ENCODE data around the gene COLQ. TPM values are rescaled to one million over a fixed set of nuclear protein-coding genes. Genes with fewer than 3 reads are reported as not detected.

The COLQ gene
- total and polyA plus RNA-seq, 2 experiments from 2014 or later: 0.32 to 0.93 TPM

- no peak overlapping the region for H2AFZ ChIP-seq
- WGBS, 2 experiments (ENCODE audit: low coverage in 1 of 2, low lambda C conversion rate in 2 of 2, missing lambda C conversion rate in 2 of 2): 85% methylated on average over 14 of the region's 14 CpGs
These were observed 518 bp downstream of the COLQ start for GRCh38 chr3:15520804-15521572.

GRCh38 chr3:15520185-15520584 lies 1.3 kb downstream of the COLQ start:
- Histone ChIP-seq H3K4me3 (no peak overlapping the region), H3K9me2 (ENCODE audit: insufficient read depth) (no peaks in the 10 kb centered on the region), H4K20me1 (ENCODE audit: insufficient read depth) (no peaks in the 10 kb centered on the region), H3K27me3 (replicated peaks; ENCODE audit: insufficient read depth) (no peaks in the 10 kb centered on the region), H3K79me2 (ENCODE audit: insufficient read depth) (no peaks in the 10 kb centered on the region), H3K36me3 (ENCODE audit: low read depth) (no peaks in the 10 kb centered on the region), H3F3A (ENCODE audit: insufficient read depth) (no peaks in the 10 kb centered on the region), H3K9me3 (ENCODE audit: low read depth) (no peaks in the 10 kb centered on the region), H3K4me2 (ENCODE audit: unreplicated experiment) (no peak overlapping the region), H3K27ac (no peak overlapping the region), H2AFZ (no peak overlapping the region), H3K9ac (no peak overlapping the region), H3K4me1 (ENCODE audit: insufficient read depth) (0 out of 2 replicates have a peak, but pooled peaks cover 5% of the 10 kb centered on the region)
- WGBS, 2 experiments (ENCODE audit: low coverage in 1 of 2, low lambda C conversion rate in 2 of 2, missing lambda C conversion rate in 2 of 2): 15 to 19% methylated on average over 3 of the region's 3 CpGs
- DNase-seq: peak; percentile 63
- TF ChIP-seq EZH2 (IDR thresholded peaks at IDR 0.05; ENCODE audit: insufficient read depth, poor library complexity, severe bottlenecking) (no peak), EZH2phosphoT487 (IDR thresholded peaks at IDR 0.05; ENCODE audit: insufficient read depth, low read depth) (no peak)
- in situ Hi-C loops (cut with MboI): no loop called here

More at GRCh38 chr3:15520804-15521572, 518 bp downstream of the COLQ start:
- Histone ChIP-seq H3K4me2 (ENCODE audit: unreplicated experiment) (no peak overlapping the region), H4K20me1 (ENCODE audit: insufficient read depth) (no peaks in the 10 kb centered on the region), H3K4me1 (ENCODE audit: insufficient read depth) (0 out of 2 replicates have a peak, but pooled peaks cover 5% of the 10 kb centered on the region), H3K27ac (no peak overlapping the region), H3K79me2 (ENCODE audit: insufficient read depth) (no peaks in the 10 kb centered on the region), H3K9me2 (ENCODE audit: insufficient read depth) (no peaks in the 10 kb centered on the region), H3K36me3 (ENCODE audit: low read depth) (no peaks in the 10 kb centered on the region), H3K4me3 (no peak overlapping the region), H3K9ac (no peak overlapping the region), H3K9me3 (ENCODE audit: low read depth) (no peaks in the 10 kb centered on the region), H3F3A (ENCODE audit: insufficient read depth) (no peaks in the 10 kb centered on the region), H3K27me3 (replicated peaks; ENCODE audit: insufficient read depth) (no peaks in the 10 kb centered on the region)
- TF ChIP-seq EZH2 (IDR thresholded peaks at IDR 0.05; ENCODE audit: insufficient read depth, poor library complexity, severe bottlenecking) (no peak), EZH2phosphoT487 (IDR thresholded peaks at IDR 0.05; ENCODE audit: insufficient read depth, low read depth) (no peak)
- DNase-seq: no peak
- in situ Hi-C loops (cut with MboI): no loop called here

GRCh38 chr3:15519096-15519495 lies 2.4 kb downstream of the COLQ start:
- WGBS, 2 experiments (ENCODE audit: low coverage in 1 of 2, low lambda C conversion rate in 2 of 2, missing lambda C conversion rate in 2 of 2): 94 to 96% methylated on average over 4 of the region's 4 CpGs

GRCh38 chr3:15514663-15515340 lies 6.7 kb downstream of the COLQ start:
- H3K4me3 ChIP-seq: no peak overlapping the region
- H3F3A ChIP-seq (ENCODE audit: insufficient read depth): no peaks in the 10 kb centered on the region
- no peaks in the 10 kb centered on the region for H3K9me2 ChIP-seq (ENCODE audit: insufficient read depth)
- H3K36me3 ChIP-seq (ENCODE audit: low read depth): no peaks in the 10 kb centered on the region
- H3K27ac ChIP-seq: no peak overlapping the region
- peak; percentile 47 for DNase-seq
- no peak overlapping the region for H3K9ac ChIP-seq
- TF ChIP-seq EZH2 (IDR thresholded peaks at IDR 0.05; ENCODE audit: insufficient read depth, poor library complexity, severe bottlenecking) (no peak), EZH2phosphoT487 (IDR thresholded peaks at IDR 0.05; ENCODE audit: insufficient read depth, low read depth) (no peak)
- no peaks in the 10 kb centered on the region for H4K20me1 ChIP-seq (ENCODE audit: insufficient read depth)
- no peaks in the 10 kb centered on the region for H3K79me2 ChIP-seq (ENCODE audit: insufficient read depth)
- WGBS, 2 experiments (ENCODE audit: low coverage in 1 of 2, low lambda C conversion rate in 2 of 2, missing lambda C conversion rate in 2 of 2): 84 to 89% methylated on average over 4 of the region's 4 CpGs
- no peaks in the 10 kb centered on the region for H3K9me3 ChIP-seq (ENCODE audit: low read depth)
- no peak overlapping the region for H3K4me2 ChIP-seq (ENCODE audit: unreplicated experiment)
- no peaks in the 10 kb centered on the region for H3K27me3 ChIP-seq (replicated peaks; ENCODE audit: insufficient read depth)
- H2AFZ ChIP-seq: no peak overlapping the region
- in situ Hi-C loops (cut with MboI): no loop called here
- H3K4me1 ChIP-seq (ENCODE audit: insufficient read depth): peaks cover 3% of the 10 kb centered on the region; the same call in 1 of the 2 replicates

More at GRCh38 chr3:15519096-15519495, 2.4 kb downstream of the COLQ start:
- no peaks in the 10 kb centered on the region for H3K9me2 ChIP-seq (ENCODE audit: insufficient read depth)
- TF ChIP-seq EZH2 (IDR thresholded peaks at IDR 0.05; ENCODE audit: insufficient read depth, poor library complexity, severe bottlenecking): no peak
- no peak for TF ChIP-seq EZH2phosphoT487 (IDR thresholded peaks at IDR 0.05; ENCODE audit: insufficient read depth, low read depth)
- DNase-seq: no peak
- H3K27me3 ChIP-seq (replicated peaks; ENCODE audit: insufficient read depth): no peaks in the 10 kb centered on the region
- H3K79me2 ChIP-seq (ENCODE audit: insufficient read depth): no peaks in the 10 kb centered on the region
- no peak overlapping the region for H3K27ac ChIP-seq
- H3K9ac ChIP-seq: no peak overlapping the region
- H3K4me3 ChIP-seq: no peak overlapping the region
- peaks cover 8% of the 10 kb centered on the region; the same call in 1 of the 2 replicates for H3K4me1 ChIP-seq (ENCODE audit: insufficient read depth)
- H2AFZ ChIP-seq: no peak overlapping the region
- H3K36me3 ChIP-seq (ENCODE audit: low read depth): no peaks in the 10 kb centered on the region
- no peaks in the 10 kb centered on the region for H4K20me1 ChIP-seq (ENCODE audit: insufficient read depth)
- no peaks in the 10 kb centered on the region for H3K9me3 ChIP-seq (ENCODE audit: low read depth)
- H3F3A ChIP-seq (ENCODE audit: insufficient read depth): no peaks in the 10 kb centered on the region
- no peak overlapping the region for H3K4me2 ChIP-seq (ENCODE audit: unreplicated experiment)
- in situ Hi-C loops (cut with MboI): no loop called here
